Measurements from ENCODE around the gene DCAF15.
"Not testable (repeated sequence)": the region's sequence is repeated elsewhere in the genome, so short reads cannot be mapped to it uniquely, and the experiment has no call there.

DCAF15 gene

GRCh38 chr19:13973479-13973878, 21.2 kb downstream of the DCAF15 start:
- DNase-seq (ENCODE audit: extremely low read depth in 1 of 2, low read depth in 1 of 2) = not testable (repeated sequence)

DNA sequence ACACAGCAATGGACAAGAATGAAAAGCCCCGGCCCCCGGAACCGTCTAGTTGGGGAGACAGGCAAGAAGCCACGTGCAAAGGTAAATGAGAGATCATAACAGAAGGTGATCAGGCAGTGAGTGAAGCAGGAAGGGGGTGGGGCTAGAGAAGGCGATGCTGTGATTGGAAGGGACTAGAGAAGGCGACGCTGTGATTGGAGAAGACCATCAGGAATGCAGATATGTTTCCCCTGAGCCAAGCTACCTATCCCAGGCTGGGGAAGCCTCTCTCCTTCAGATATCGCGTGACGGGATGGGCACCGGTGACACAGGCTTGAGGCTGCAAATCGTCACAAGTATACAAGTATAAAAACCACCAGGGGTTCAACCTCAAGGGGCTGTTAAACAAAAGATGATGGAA, 21.8 kb downstream of the DCAF15 start:
- DNase-seq (ENCODE audit: extremely low read depth in 1 of 2, low read depth in 1 of 2) = no peak

DNA sequence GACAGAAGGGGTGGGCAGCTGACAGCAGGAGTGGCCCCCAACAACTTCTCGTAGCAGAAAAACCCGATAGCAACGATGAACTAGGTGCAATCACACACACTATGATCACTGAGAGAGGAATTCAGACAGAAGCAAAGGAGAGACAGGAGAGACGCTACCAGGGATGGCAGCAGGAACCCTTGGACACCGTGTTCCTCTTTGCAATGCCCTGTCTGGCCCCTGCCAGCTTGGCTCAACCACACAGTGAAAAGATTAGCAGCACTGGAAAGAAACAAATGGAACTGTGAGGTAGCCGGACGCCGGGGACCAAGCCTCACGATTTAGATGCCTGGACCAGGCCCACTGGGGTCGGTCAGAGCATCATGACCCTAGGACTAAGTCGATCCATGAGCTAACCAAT, 23.6 kb downstream of the DCAF15 start:
- no peak for DNase-seq (ENCODE audit: extremely low read depth in 1 of 2, low read depth in 1 of 2)

DNA sequence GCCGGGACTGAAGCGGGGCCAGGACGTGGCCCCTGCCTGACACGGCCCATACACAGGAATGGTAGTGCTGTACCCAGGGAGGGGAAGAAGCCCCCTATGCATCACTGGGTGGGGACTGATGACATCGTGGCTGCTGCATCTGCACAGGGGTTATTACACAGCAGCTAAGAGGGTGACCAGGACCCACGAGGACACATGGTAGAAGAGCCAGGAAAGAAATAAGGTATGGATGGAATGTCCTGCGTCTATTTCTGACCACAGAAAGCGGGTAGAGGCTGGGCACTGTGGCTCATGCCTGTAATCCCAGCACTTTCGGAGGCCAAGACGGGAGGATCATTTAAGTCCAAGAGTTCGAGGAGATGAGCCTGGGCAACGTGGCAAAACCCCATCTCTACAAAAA, 24.1 kb downstream of the DCAF15 start:
- no peak for DNase-seq (ENCODE audit: extremely low read depth in 1 of 2, low read depth in 1 of 2)

GRCh38 chr19:13977803-13978202, 25.5 kb downstream of the DCAF15 start:
- DNase-seq (ENCODE audit: extremely low read depth in 1 of 2, low read depth in 1 of 2) = no peak

- DNase-seq (ENCODE audit: extremely low read depth in 1 of 2, low read depth in 1 of 2) = no peak
These were observed 26.3 kb downstream of the DCAF15 start for GRCh38 chr19:13978351-13979243.

GRCh38 chr19:13979244-13979615, 26.9 kb downstream of the DCAF15 start:
- DNase-seq (ENCODE audit: extremely low read depth in 1 of 2, low read depth in 1 of 2) = no peak

DNA sequence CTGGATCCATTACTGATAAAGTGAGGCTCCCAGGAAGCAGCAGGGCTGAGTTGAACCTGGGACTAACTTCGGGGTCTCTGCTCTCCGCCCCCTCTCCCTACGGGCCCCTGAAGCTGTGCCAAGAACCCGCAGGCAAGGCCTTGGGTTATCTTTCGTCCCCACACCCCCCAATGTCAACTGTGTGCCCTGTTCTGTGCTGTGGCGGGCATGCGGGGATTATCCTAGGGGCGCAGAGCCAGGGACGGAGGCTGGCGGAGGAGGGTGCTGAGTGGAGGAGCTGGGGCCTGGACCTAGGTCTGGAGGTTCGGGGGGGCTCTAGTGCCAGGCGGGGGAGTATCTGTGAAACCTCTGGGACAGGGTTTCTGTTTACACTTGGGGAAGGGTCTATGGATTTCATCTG, 27.4 kb downstream of the DCAF15 start:
- DNase-seq (ENCODE audit: extremely low read depth in 1 of 2, low read depth in 1 of 2) = no peak

- no peak for DNase-seq (ENCODE audit: extremely low read depth in 1 of 2, low read depth in 1 of 2)
These were observed 28.0 kb downstream of the DCAF15 start for GRCh38 chr19:13980340-13980739.

GRCh38 chr19:13981021-13981420, 28.7 kb downstream of the DCAF15 start:
- DNase-seq (ENCODE audit: extremely low read depth in 1 of 2, low read depth in 1 of 2) = no peak

- DNase-seq (ENCODE audit: extremely low read depth in 1 of 2, low read depth in 1 of 2) = no peak
These were observed 29.2 kb downstream of the DCAF15 start for GRCh38 chr19:13981467-13981866.

DNA sequence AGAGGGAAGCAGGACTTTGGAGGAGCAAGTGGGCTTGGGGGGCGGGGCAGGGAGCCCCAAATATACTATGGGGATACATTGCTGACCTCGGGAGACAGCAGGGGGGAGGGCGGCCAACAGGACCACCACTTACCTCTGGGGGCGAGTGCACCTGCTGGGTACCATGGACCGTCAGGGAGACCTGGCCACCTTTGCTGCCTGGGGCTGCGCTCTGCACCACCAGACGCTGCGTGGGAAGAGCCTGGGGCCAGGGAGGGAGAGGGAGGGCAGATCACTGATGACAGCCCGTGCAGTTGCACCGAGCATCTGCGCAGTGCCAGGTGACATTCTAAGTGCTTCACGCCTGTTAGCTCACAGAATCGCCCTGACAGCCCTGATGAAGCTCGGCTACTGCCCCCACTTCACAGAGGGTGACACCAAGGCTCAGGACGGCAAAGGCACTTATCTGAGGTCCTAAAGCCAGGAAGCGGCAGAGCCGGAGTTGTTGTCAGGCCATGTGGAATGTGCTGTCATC, 29.7 kb downstream of the DCAF15 start:
- DNase-seq (ENCODE audit: extremely low read depth in 1 of 2, low read depth in 1 of 2) = no peak

GRCh38 chr19:13982773-13983172, 30.5 kb downstream of the DCAF15 start:
- no peak for DNase-seq (ENCODE audit: extremely low read depth in 1 of 2, low read depth in 1 of 2)

GRCh38 chr19:13983213-13983889, 31.0 kb downstream of the DCAF15 start:
- DNase-seq (ENCODE audit: extremely low read depth in 1 of 2, low read depth in 1 of 2) = no peak

- no peak for DNase-seq (ENCODE audit: extremely low read depth in 1 of 2, low read depth in 1 of 2)
These were observed 31.9 kb downstream of the DCAF15 start for GRCh38 chr19:13984186-13984585.

DNA sequence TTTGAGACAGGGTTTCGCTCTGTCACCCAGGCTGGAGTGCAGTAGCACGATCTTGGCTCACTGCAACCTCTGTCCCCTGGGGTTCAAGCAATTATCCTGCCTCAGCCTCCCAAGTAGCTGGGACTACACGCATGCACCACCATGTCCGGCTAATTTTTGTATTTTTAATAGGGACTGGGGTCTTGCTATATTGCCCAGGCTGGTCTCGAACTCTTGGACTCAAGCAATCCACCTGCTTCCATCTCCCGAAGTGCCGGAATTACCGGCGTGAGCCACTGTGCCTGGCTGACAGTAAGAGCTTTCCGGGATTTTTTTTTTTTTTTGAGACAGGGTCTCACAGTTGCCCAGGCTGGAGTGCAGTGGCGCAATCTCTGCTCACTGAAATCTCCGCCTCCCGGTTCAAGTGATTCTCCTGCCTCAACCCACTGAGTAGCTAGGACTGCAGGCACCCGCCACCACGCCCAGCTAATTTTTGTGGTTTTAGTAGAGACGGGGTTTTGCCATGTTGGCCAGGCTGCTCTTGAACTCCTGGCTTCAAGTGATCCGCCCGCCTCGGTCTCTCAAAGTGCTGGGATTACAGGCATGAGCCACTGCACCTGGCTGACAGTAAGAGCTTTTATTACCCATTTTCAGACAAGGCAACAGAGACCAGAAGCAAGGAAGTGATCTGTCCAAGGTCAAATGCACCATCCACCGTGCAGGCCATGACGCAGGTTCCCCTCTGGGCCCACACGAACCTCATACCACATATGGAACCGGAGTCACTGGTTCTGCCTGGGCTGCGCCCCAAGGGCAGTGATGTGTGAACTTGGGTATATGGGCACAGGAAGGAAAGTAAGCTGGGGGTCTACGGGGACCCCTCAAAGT, 32.8 kb downstream of the DCAF15 start:
- no peak for DNase-seq (ENCODE audit: extremely low read depth in 1 of 2, low read depth in 1 of 2)

DNA sequence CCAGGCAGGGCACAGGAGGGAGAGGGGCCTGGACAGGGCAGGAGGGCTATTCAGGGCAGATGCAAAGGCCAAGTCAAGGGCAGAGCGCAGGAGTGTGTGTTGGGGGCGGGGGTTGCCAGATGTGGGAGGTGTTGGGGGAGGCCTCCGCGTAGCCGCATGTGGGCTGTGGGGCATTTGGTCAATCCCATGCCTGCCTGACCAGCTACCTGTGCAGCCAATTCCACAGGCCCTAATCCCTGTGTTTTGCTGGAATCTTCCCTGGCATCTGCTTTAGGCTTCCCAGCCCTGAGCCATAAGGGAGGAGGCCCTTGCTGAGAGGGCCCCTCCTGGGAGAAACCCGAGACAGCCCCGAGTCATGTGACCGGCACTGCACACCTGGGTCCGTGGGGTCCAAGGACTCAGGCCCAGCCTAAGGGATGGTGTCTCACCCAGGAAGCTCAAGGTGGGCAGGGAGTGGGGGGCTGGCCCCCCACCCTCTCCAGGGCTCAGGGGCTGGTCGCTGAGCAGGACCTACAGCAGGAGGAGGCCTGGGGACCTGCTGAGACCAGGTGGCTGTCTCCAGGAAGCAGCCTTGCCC, 33.5 kb downstream of the DCAF15 start:
- DNase-seq (ENCODE audit: extremely low read depth in 1 of 2, low read depth in 1 of 2) = no peak

DNA sequence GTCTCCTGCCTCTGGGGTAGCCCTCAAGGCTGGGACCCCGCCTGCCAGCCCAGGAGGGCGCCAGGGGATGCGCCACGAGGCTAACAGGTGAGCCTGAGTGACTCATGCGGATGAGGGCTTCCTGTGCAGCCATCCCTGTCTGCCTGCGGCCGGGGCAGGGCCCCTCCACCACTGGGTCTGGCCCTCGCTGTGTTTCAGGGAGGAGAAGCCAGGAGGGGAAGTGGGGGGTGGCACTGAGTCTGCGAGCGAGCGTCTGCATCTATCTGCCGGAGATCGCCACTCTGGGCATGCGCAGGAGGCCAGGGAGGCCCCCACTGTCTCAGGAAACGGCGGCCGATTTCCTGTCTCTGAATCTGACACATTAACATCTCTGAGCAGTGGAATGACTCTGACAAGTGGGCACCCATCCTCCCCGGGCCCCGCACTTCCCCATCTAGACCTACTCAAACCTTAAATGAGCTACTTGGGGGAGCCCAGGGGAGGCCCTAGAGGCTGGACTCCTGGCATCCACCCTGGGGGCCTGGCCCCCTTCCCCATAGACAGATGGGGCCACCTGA, 34.1 kb downstream of the DCAF15 start:
- peak; percentile 98 to 100 for DNase-seq (ENCODE audit: extremely low read depth in 1 of 2, low read depth in 1 of 2)

DNA sequence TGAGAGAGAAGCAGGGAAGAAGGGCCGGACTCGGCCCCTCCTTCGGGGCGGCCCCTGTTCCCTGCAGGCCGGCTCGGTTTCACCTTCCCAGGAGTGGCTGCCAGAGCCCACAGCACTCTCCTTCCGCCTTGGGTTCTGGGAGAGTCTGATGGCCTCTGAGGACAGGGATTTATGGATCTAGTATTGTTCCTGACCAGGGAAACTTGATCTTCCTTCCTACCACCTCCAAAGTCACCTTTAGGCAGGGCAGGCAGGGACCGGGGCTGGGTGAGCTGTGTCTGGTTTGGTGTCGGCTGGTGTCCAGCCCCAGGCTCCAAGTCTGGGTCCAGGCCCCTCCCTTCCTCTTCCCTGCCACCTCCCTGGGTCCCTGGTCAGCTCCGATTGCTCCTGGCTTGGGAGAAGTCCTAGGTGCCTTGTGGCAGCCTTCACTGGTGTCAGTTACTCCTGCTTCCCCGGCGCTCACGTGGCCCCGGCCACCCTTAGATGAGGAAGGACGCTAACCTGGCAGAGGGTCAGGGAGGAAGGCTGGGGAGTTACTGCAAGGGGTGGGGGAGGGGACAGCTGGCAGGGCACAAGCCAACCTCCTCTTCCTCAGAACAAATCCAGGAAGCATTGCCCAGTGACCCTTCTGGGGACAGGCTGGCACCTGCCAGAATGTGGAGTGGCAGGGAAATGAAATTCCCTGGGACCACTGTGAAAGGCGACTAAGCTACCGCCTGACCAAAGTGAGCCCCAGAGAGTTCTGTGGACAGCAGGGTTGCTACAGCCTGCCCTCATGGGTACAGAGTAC, 35.0 kb downstream of the DCAF15 start:
- DNase-seq (ENCODE audit: extremely low read depth in 1 of 2, low read depth in 1 of 2) = no peak

DNA sequence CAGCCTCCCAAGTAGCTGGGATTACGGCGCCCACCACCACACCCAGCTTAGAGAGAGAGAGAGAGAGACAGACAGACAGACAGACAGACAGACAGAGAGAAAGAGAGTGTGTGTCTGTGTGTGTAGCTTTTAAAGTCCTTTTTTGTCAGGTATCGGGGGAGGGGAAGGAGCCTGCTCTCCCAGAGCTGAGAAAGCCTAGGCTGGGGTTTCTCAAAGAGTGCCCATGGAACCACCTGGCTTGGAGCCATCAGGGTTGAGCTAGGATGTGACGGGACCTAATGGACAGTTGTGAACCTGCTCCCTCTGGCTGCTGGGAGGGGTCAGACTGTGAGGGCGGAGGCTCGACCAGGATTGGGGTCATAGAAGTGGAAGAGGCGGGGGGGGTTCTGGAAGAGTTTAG, 37.2 kb downstream of the DCAF15 start:
- no peak for DNase-seq (ENCODE audit: extremely low read depth in 1 of 2, low read depth in 1 of 2)

All from activated CD8-positive, alpha-beta memory T cell treated with anti-CD3 and anti-CD28 coated beads for 1 hour (primary cell).